ENCODE measurements around the gene SLC22A12. TPM values are rescaled to one million over a fixed set of nuclear protein-coding genes. Genes with fewer than 3 reads are reported as not detected.

Gene SLC22A12
- total and polyA plus RNA-seq, 2 of the 8 experiments (the other 6 are each of a cell fraction or from before 2014, with no cell fraction given): not detected

- TF ChIP-seq CHD2 (IDR thresholded peaks at IDR 0.05; ENCODE audit: low read length): no peak
- TF ChIP-seq RNF2 (IDR thresholded peaks at IDR 0.05; ENCODE audit: borderline replicate concordance, low read depth, low read length, missing control alignments, poor library complexity, severe bottlenecking): no peak
- no peak for TF ChIP-seq POU5F1 (IDR thresholded peaks at IDR 0.05; ENCODE audit: low read depth, low read length)
- no peak for TF ChIP-seq FOSL1 (IDR thresholded peaks at IDR 0.05; ENCODE audit: insufficient read depth, low read depth, low read length)
- TF ChIP-seq RXRA (IDR thresholded peaks at IDR 0.05; ENCODE audit: insufficient read depth, low read depth, low read length): no peak
- TF ChIP-seq EZH2 (IDR thresholded peaks at IDR 0.05; ENCODE audit: low read depth, low read length, severe bottlenecking): no peak
- TF ChIP-seq RAD21 (IDR thresholded peaks at IDR 0.05 in 1 of 2, conservative IDR thresholded peaks at IDR 0.05 in 1 of 2; ENCODE audit: low read depth in 2 of 2, low read length in 2 of 2): peak; percentile 89 to 93
- no peak for TF ChIP-seq POLR2AphosphoS5 (IDR thresholded peaks at IDR 0.05; ENCODE audit: low read depth, low read length)
- TF ChIP-seq CBX8 (IDR thresholded peaks at IDR 0.05; ENCODE audit: borderline replicate concordance, low read depth, low read length): no peak
- no peak for TF ChIP-seq PHF8 (conservative IDR thresholded peaks at IDR 0.05; ENCODE audit: low read depth, low read length)
- TF ChIP-seq ZNF274 (IDR thresholded peaks at IDR 0.05; ENCODE audit: borderline replicate concordance, extremely low read depth, low read length): no peak
- no peak for TF ChIP-seq NRF1 (IDR thresholded peaks at IDR 0.05; ENCODE audit: low read depth, low read length)
- TF ChIP-seq ASH2L (IDR thresholded peaks at IDR 0.05; ENCODE audit: low read length): peak; percentile 40
- TF ChIP-seq HDAC2 (IDR thresholded peaks at IDR 0.05; ENCODE audit: borderline replicate concordance in 1 of 2, low read depth in 2 of 2, low read length in 2 of 2): no peak
- TF ChIP-seq EGR1 (IDR thresholded peaks at IDR 0.05; ENCODE audit: borderline replicate concordance, low read depth, low read length): no peak
- TF ChIP-seq SIRT6 (IDR thresholded peaks at IDR 0.05; ENCODE audit: low read length): no peak
- TF ChIP-seq BRCA1 (IDR thresholded peaks at IDR 0.05; ENCODE audit: low read depth, low read length): no peak
Observed at GRCh38 chr11:64649291-64649697, 58.3 kb downstream of the SLC22A12 start (continued).

All from H1 (cell line).